H1 (cell line): ENCODE results near the gene SATL1. TPM values are rescaled to one million over a fixed set of nuclear protein-coding genes. Genes with fewer than 3 reads are reported as not detected.

ENCODE experiments used
- ASH2L ChIP-seq: fragments of 200-600, 300-600 bp; sonication (generic); IDR thresholded peaks from one replicate; pipeline ENCODE4 v1.7.1; 2017; ENCODE audit warnings: low read length
- BCL11A ChIP-seq, 2 experiments: IDR thresholded peaks; one replicate each; pipeline ENCODE4 v1.6.1; 2011; ENCODE audit warnings: low read depth in 2 of 2, low read length in 2 of 2, mild to moderate bottlenecking in 2 of 2
- BRCA1 ChIP-seq: IDR thresholded peaks from 2 replicates; pipeline ENCODE4 v1.6.1; 2012; ENCODE audit warnings: low read depth, low read length, improper control_type of control experiment
- CHD7 ChIP-seq: fragments of 300-600 bp; sonication (generic); IDR thresholded peaks from 2 replicates; pipeline ENCODE4 v1.7.1; 2012; ENCODE audit warnings: low read length, moderate library complexity, mild to moderate bottlenecking, inconsistent platforms; ENCODE audit not compliant: insufficient replicate concordance
- GABPA ChIP-seq: IDR thresholded peaks from 2 replicates; pipeline ENCODE4 v1.6.1; 2011; ENCODE audit warnings: mild to moderate bottlenecking, low read length, moderate library complexity, borderline replicate concordance; ENCODE audit not compliant: insufficient read depth
- JUND ChIP-seq: IDR thresholded peaks from 2 replicates; pipeline ENCODE4 v1.6.1; 2011; ENCODE audit warnings: mild to moderate bottlenecking, improper control_type of control experiment, low read length
- NRF1 ChIP-seq: IDR thresholded peaks from 2 replicates; pipeline ENCODE4 v1.6.1; 2011; ENCODE audit warnings: mild to moderate bottlenecking, low read depth, low read length, improper control_type of control experiment
- POLR2A ChIP-seq, 2 experiments: IDR thresholded peaks; 1 replicate in 1 of 2; 2 replicates in 1 of 2; pipeline ENCODE4 v1.6.1; 2011; ENCODE audit warnings: low read depth in 2 of 2, low read length in 2 of 2, mild to moderate bottlenecking in 2 of 2; ENCODE audit errors: control extremely low read depth in 1 of 2
- RBBP5 ChIP-seq: IDR thresholded peaks from 2 replicates; pipeline ENCODE4 v1.7.1; 2012; ENCODE audit warnings: low read depth, mild to moderate bottlenecking, inconsistent platforms, low read length, moderate library complexity, borderline replicate concordance
- SIX5 ChIP-seq: IDR thresholded peaks from 2 replicates; pipeline ENCODE4 v1.6.1; 2011; ENCODE audit warnings: mild to moderate bottlenecking, low read depth, low read length
- SP2 ChIP-seq: IDR thresholded peaks from 2 replicates; pipeline ENCODE4 v1.6.1; 2012; ENCODE audit warnings: mild to moderate bottlenecking, low read length, inconsistent platforms
- SRF ChIP-seq: IDR thresholded peaks from 2 replicates; pipeline ENCODE4 v1.6.1; 2011; ENCODE audit warnings: mild to moderate bottlenecking, low read depth, low read length, moderate library complexity
- TBP ChIP-seq: IDR thresholded peaks from 2 replicates; pipeline ENCODE4 v1.6.1; 2011; ENCODE audit warnings: low read depth, low read length, improper control_type of control experiment
- YY1 ChIP-seq: IDR thresholded peaks from 2 replicates; pipeline ENCODE4 v1.6.1; 2011; ENCODE audit warnings: low read depth, mild to moderate bottlenecking, low read length
- polyA plus RNA-seq, 7 experiments: library from polyadenylated mRNA; depleted of rRNA in 3 of 7; stranded (reverse) in 5 of 7; unstranded in 2 of 7; fragments of >200 nt in 5 of 7; fragments of 200-250 nt in 2 of 7; gene quantifications; 1 replicate in 5 of 7; 2 replicates in 1 of 7; 4 replicates in 1 of 7; pipeline versions ENCODE4 v1.2.1 to v1.2.3, GENCODE V29; 2011 to 2013; ENCODE audit warnings: missing spikeins in 2 of 7, mixed read lengths in 2 of 7
- total RNA-seq: library from RNA; stranded (reverse); fragmentation: NEBNext Ultra II Directional; extraction: Animal tissue kit (Norgen Biotek cat#: 25700); gene quantifications from 2 replicates; pipeline ENCODE4 v1.2.1, GENCODE V29; 2021

SATL1 gene
- total and polyA plus RNA-seq, 2 of the 8 experiments (the other 6 are each of a cell fraction or from before 2014, with no cell fraction given): 0.06 to 0.17 TPM

GRCh38 chrX:85051627-85052026 is 192.0 kb downstream of the SATL1 start (continued):
- TF ChIP-seq CHD7: no peak
- no peak for TF ChIP-seq POLR2A (IDR thresholded peaks at IDR 0.05; ENCODE audit: control extremely low read depth in 1 of 2, low read depth in 2 of 2, low read length in 2 of 2)
- TF ChIP-seq TBP: no peak
- TF ChIP-seq RBBP5: no peak
- TF ChIP-seq YY1: no peak
- TF ChIP-seq NRF1: no peak
- no peak for TF ChIP-seq GABPA
- TF ChIP-seq BRCA1: no peak
- no peak for TF ChIP-seq SIX5
- no peak for TF ChIP-seq BCL11A (IDR thresholded peaks at IDR 0.05; ENCODE audit: low read depth in 2 of 2, low read length in 2 of 2)
- TF ChIP-seq ASH2L: no peak
- no peak for TF ChIP-seq JUND
- TF ChIP-seq SP2: no peak
- no peak for TF ChIP-seq SRF
